ENCODE results near the gene LMAN2L. TPM values are rescaled to one million over a fixed set of nuclear protein-coding genes. Genes with fewer than 3 reads are reported as not detected.

Gene LMAN2L
- total and polyA plus RNA-seq, 2 of the 8 experiments (the other 6 are each of a cell fraction or from before 2014, with no cell fraction given) = 14.3 to 17.6 TPM

GRCh38 chr2:96767135-96767871 is 27.4 kb upstream of the LMAN2L start (continued):
- TF ChIP-seq CHD7 (IDR thresholded peaks at IDR 0.05; ENCODE audit: insufficient replicate concordance, low read length) = no peak
- TF ChIP-seq ZNF274 (IDR thresholded peaks at IDR 0.05; ENCODE audit: borderline replicate concordance, extremely low read depth, low read length) = no peak

Measured in H1 (cell line).